Glutamatergic neuron (in vitro differentiated cells): ENCODE measurements around the gene AIP. TPM values are rescaled to one million over a fixed set of nuclear protein-coding genes. Genes with fewer than 3 reads are reported as not detected.

ENCODE experiments used
- DNase-seq: peaks from one replicate; pipeline ENCODE4 v3.0.0; 2022
- H3K27ac Mint-ChIP-seq: one replicate; pipeline ENCODE4 v1.8.0; 2020; ENCODE audit warnings: mild to moderate bottlenecking, mixed read lengths, inconsistent platforms; ENCODE audit not compliant: unreplicated experiment
- H3K27me3 Mint-ChIP-seq: one replicate; pipeline ENCODE4 v1.8.0; 2020; ENCODE audit warnings: mild to moderate bottlenecking, moderate library complexity, mixed read lengths, inconsistent platforms; ENCODE audit not compliant: unreplicated experiment
- H3K36me3 Mint-ChIP-seq: one replicate; pipeline ENCODE4 v1.8.0; 2020; ENCODE audit warnings: mild to moderate bottlenecking, mixed read lengths, inconsistent platforms; ENCODE audit not compliant: unreplicated experiment
- H3K4me1 Mint-ChIP-seq: one replicate; pipeline ENCODE4 v1.8.0; 2020; ENCODE audit warnings: mild to moderate bottlenecking, low read depth, mixed read lengths, inconsistent platforms; ENCODE audit not compliant: unreplicated experiment
- H3K4me3 Mint-ChIP-seq: one replicate; pipeline ENCODE4 v1.8.0; 2020; ENCODE audit warnings: mild to moderate bottlenecking, mixed read lengths, inconsistent platforms; ENCODE audit not compliant: unreplicated experiment
- H3K9me3 Mint-ChIP-seq: one replicate; pipeline ENCODE4 v1.8.0; 2020; ENCODE audit warnings: mild to moderate bottlenecking, moderate library complexity, mixed read lengths, inconsistent platforms; ENCODE audit not compliant: unreplicated experiment
- CTCF ChIP-seq: fragments of 200-600 bp; sonication (generic); IDR thresholded peaks from one replicate; pipeline ENCODE4 v1.5.0; 2021; ENCODE audit not compliant: partially characterized antibody, unreplicated experiment
- total RNA-seq: library from RNA; stranded (reverse); fragmentation: NEBNext Ultra II Directional; extraction: Animal tissue kit (Norgen Biotek cat#: 25700); gene quantifications from one replicate; pipeline ENCODE4 v1.2.1, GENCODE V29; 2021; ENCODE audit not compliant: unreplicated experiment

The AIP gene
- total RNA-seq, 1 donor from 2014 or later: 43.0 TPM

GRCh38 chr11:67441731-67442351 lies 41.0 kb upstream of the AIP start:
- no peak for TF ChIP-seq CTCF
- H3K27ac Mint-ChIP-seq: peak overlapping the region; percentile 59

GRCh38 chr11:67442504-67443404 lies 40.1 kb upstream of the AIP start:
- no peak for TF ChIP-seq CTCF
- peaks cover 16% of the 10 kb centered on the region for H3K27me3 Mint-ChIP-seq
- no peak for DNase-seq
- H3K9me3 Mint-ChIP-seq: peaks cover 2% of the 10 kb centered on the region
- no peaks in the 10 kb centered on the region for H3K36me3 Mint-ChIP-seq
- H3K4me1 Mint-ChIP-seq: peaks cover 2% of the 10 kb centered on the region
- H3K27ac Mint-ChIP-seq: peak overlapping the region; percentile 28
- peak overlapping the region; percentile 87 for H3K4me3 Mint-ChIP-seq

More at GRCh38 chr11:67441731-67442351, 41.0 kb upstream of the AIP start:
- Mint-ChIP-seq H3K9me3 (peaks cover 2% of the 10 kb centered on the region), H3K27me3 (peaks cover 16% of the 10 kb centered on the region), H3K4me3 (peak overlapping the region; percentile 87), H3K4me1 (peaks cover 2% of the 10 kb centered on the region), H3K36me3 (no peaks in the 10 kb centered on the region)
- DNase-seq: no peak

DNA sequence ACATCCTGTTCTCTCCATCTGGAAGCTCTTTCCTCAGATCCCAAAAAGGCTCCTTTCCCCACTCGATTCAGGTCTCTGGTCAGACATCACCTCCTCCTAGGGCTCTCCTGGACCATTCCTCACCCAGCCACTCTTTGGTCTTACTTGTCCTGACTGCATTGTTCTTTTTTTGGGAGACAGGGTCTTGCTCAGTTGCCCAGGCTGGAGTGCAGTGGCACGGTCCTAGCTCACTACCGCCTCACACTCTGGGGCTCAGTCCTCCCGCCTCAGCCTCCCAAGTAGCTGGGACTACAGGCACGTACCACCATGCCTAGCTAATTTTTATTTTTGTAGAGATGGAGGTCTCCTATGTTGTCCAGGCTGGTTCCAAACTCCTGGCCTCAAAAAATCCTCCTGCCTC lies 37.3 kb upstream of the AIP start:
- Mint-ChIP-seq H3K27me3 (peaks cover 19% of the 10 kb centered on the region), H3K27ac (no peak overlapping the region), H3K4me1 (peaks cover 4% of the 10 kb centered on the region), H3K4me3 (no peak overlapping the region), H3K36me3 (no peaks in the 10 kb centered on the region), H3K9me3 (peaks cover 5% of the 10 kb centered on the region)
- no peak for TF ChIP-seq CTCF
- DNase-seq: no peak

- Mint-ChIP-seq H3K27me3 (peaks cover 13% of the 10 kb centered on the region), H3K27ac (no peak overlapping the region), H3K4me3 (no peak overlapping the region), H3K36me3 (no peaks in the 10 kb centered on the region), H3K4me1 (peaks cover 4% of the 10 kb centered on the region), H3K9me3 (peaks cover 11% of the 10 kb centered on the region)
- no peak for DNase-seq
- TF ChIP-seq CTCF: no peak
Measured at GRCh38 chr11:67448220-67448609, 34.6 kb upstream of the AIP start.
